Activated T-helper 1 cell treated with anti-CD3 and anti-CD28 coated beads, Interleukin-12 subunit alpha, Interleukin-12 subunit beta, Interleukin-2, Interleukin-4 antibody, amounts not matched to agents 30 ng/mL and 10 ng/mL and 1 ng/mL, durations not matched to agents 14 hours and 24 hours and 36 hours (primary cell): Measurements from ENCODE around the gene ZFHX3. TPM values are rescaled to one million over a fixed set of nuclear protein-coding genes. Genes with fewer than 3 reads are reported as not detected.

Experiments
- DNase-seq: peaks from one replicate; pipeline ENCODE4 v3.0.0; 2021; ENCODE audit warnings: low spot score
- H3K27ac Mint-ChIP-seq: one replicate; pipeline ENCODE4 v1.8.0; 2021; ENCODE audit warnings: mild to moderate bottlenecking, mixed read lengths
- H3K27me3 Mint-ChIP-seq: one replicate; pipeline ENCODE4 v1.8.0; 2022; ENCODE audit warnings: mild to moderate bottlenecking, moderate library complexity, mixed read lengths; ENCODE audit not compliant: insufficient read depth
- H3K36me3 Mint-ChIP-seq: one replicate; pipeline ENCODE4 v1.8.0; 2021; ENCODE audit warnings: low read depth, mixed read lengths
- H3K4me1 Mint-ChIP-seq: one replicate; pipeline ENCODE4 v1.8.0; 2021; ENCODE audit warnings: low read depth, mixed read lengths
- H3K4me3 Mint-ChIP-seq: one replicate; pipeline ENCODE4 v1.8.0; 2021; ENCODE audit warnings: mild to moderate bottlenecking, moderate library complexity, mixed read lengths
- H3K9me3 Mint-ChIP-seq: one replicate; pipeline ENCODE4 v1.8.0; 2021; ENCODE audit warnings: mixed read lengths
- intact Hi-C: fragments of 100-400 bp; cut with micrococcal nuclease; formaldehyde crosslinking; loops from one replicate; pipeline ENCODE4 v1.15.1; 2024
- total RNA-seq: library from RNA; stranded (reverse); gene quantifications from 2 replicates; pipeline ENCODE4 v1.2.3, GENCODE V29; 2022

The ZFHX3 gene
- total RNA-seq, 1 donor from 2014 or later: 0.34 TPM

GRCh38 chr16:72985995-72986394, 61.9 kb downstream of the ZFHX3 start:
- Mint-ChIP-seq H3K27ac (no peak overlapping the region), H3K4me3 (no peak overlapping the region), H3K9me3 (no peaks in the 10 kb centered on the region), H3K27me3 (no peaks in the 10 kb centered on the region), H3K36me3 (no peaks in the 10 kb centered on the region), H3K4me1 (no peaks in the 10 kb centered on the region)
- DNase-seq: no peak
- intact Hi-C loops: no loop called here

- no peaks in the 10 kb centered on the region for H3K4me1 Mint-ChIP-seq
- H3K4me3 Mint-ChIP-seq: no peak overlapping the region
- no peak for DNase-seq
- no peak overlapping the region for H3K27ac Mint-ChIP-seq
- intact Hi-C loops: no loop called here
- no peaks in the 10 kb centered on the region for H3K9me3 Mint-ChIP-seq
- no peaks in the 10 kb centered on the region for H3K36me3 Mint-ChIP-seq
- H3K27me3 Mint-ChIP-seq: no peaks in the 10 kb centered on the region
Observed at GRCh38 chr16:72985148-72985941, 62.6 kb downstream of the ZFHX3 start.

- Mint-ChIP-seq H3K9me3 (no peaks in the 10 kb centered on the region), H3K27ac (no peak overlapping the region), H3K4me3 (no peak overlapping the region), H3K27me3 (no peaks in the 10 kb centered on the region), H3K36me3 (no peaks in the 10 kb centered on the region), H3K4me1 (no peaks in the 10 kb centered on the region)
- intact Hi-C loops: no loop called here
- no peak for DNase-seq
Observed at GRCh38 chr16:72983728-72984350, 64.1 kb downstream of the ZFHX3 start.

- Mint-ChIP-seq H3K9me3 (no peaks in the 10 kb centered on the region), H3K27ac (no peak overlapping the region), H3K4me1 (no peaks in the 10 kb centered on the region), H3K36me3 (no peaks in the 10 kb centered on the region), H3K27me3 (no peaks in the 10 kb centered on the region), H3K4me3 (no peak overlapping the region)
- intact Hi-C loops: no loop called here
- DNase-seq: no peak
Observed at GRCh38 chr16:72983241-72983640, 64.7 kb downstream of the ZFHX3 start.

- Mint-ChIP-seq H3K4me3 (no peak overlapping the region), H3K36me3 (no peaks in the 10 kb centered on the region), H3K27ac (no peak overlapping the region), H3K4me1 (no peaks in the 10 kb centered on the region), H3K27me3 (no peaks in the 10 kb centered on the region), H3K9me3 (no peaks in the 10 kb centered on the region)
- DNase-seq: no peak
- intact Hi-C loops: no loop called here
Observed at GRCh38 chr16:72979974-72980373, 68.0 kb downstream of the ZFHX3 start.

GRCh38 chr16:72978212-72978611, 69.7 kb downstream of the ZFHX3 start:
- Mint-ChIP-seq H3K9me3 (no peaks in the 10 kb centered on the region), H3K27me3 (no peaks in the 10 kb centered on the region), H3K4me1 (no peaks in the 10 kb centered on the region), H3K4me3 (no peak overlapping the region), H3K27ac (no peak overlapping the region), H3K36me3 (no peaks in the 10 kb centered on the region)
- DNase-seq: no peak
- intact Hi-C loops: no loop called here

GRCh38 chr16:72977127-72977526, 70.8 kb downstream of the ZFHX3 start:
- H3K36me3 Mint-ChIP-seq: no peaks in the 10 kb centered on the region
- H3K27me3 Mint-ChIP-seq: no peaks in the 10 kb centered on the region
- no peaks in the 10 kb centered on the region for H3K4me1 Mint-ChIP-seq
- intact Hi-C loops: no loop called here
- H3K9me3 Mint-ChIP-seq: no peaks in the 10 kb centered on the region
- H3K27ac Mint-ChIP-seq: no peak overlapping the region
- DNase-seq: no peak
- no peak overlapping the region for H3K4me3 Mint-ChIP-seq

GRCh38 chr16:72976438-72977064, 71.4 kb downstream of the ZFHX3 start:
- no peak for DNase-seq
- Mint-ChIP-seq H3K27me3 (no peaks in the 10 kb centered on the region), H3K4me1 (no peaks in the 10 kb centered on the region), H3K36me3 (no peaks in the 10 kb centered on the region), H3K27ac (no peak overlapping the region), H3K4me3 (no peak overlapping the region), H3K9me3 (no peaks in the 10 kb centered on the region)
- intact Hi-C loops: no loop called here

- intact Hi-C loops: no loop called here
- H3K4me3 Mint-ChIP-seq: no peak overlapping the region
- H3K4me1 Mint-ChIP-seq: no peaks in the 10 kb centered on the region
- H3K27me3 Mint-ChIP-seq: no peaks in the 10 kb centered on the region
- H3K36me3 Mint-ChIP-seq: no peaks in the 10 kb centered on the region
- no peak for DNase-seq
- no peaks in the 10 kb centered on the region for H3K9me3 Mint-ChIP-seq
- H3K27ac Mint-ChIP-seq: no peak overlapping the region
Observed at GRCh38 chr16:72975809-72976437, 72.0 kb downstream of the ZFHX3 start.

GRCh38 chr16:72974142-72974769, 73.7 kb downstream of the ZFHX3 start:
- H3K36me3 Mint-ChIP-seq: no peaks in the 10 kb centered on the region
- no peak for DNase-seq
- no peak overlapping the region for H3K4me3 Mint-ChIP-seq
- no peak overlapping the region for H3K27ac Mint-ChIP-seq
- intact Hi-C loops: no loop called here
- no peaks in the 10 kb centered on the region for H3K4me1 Mint-ChIP-seq
- no peaks in the 10 kb centered on the region for H3K9me3 Mint-ChIP-seq
- peaks cover 1% of the 10 kb centered on the region for H3K27me3 Mint-ChIP-seq

- Mint-ChIP-seq H3K9me3 (no peaks in the 10 kb centered on the region), H3K4me3 (no peak overlapping the region), H3K27ac (no peak overlapping the region), H3K4me1 (no peaks in the 10 kb centered on the region), H3K27me3 (peaks cover 1% of the 10 kb centered on the region), H3K36me3 (no peaks in the 10 kb centered on the region)
- DNase-seq: no peak
- intact Hi-C loops: no loop called here
Observed at GRCh38 chr16:72972878-72973571, 74.9 kb downstream of the ZFHX3 start.

- no peaks in the 10 kb centered on the region for H3K36me3 Mint-ChIP-seq
- peaks cover 1% of the 10 kb centered on the region for H3K27me3 Mint-ChIP-seq
- DNase-seq: no peak
- no peaks in the 10 kb centered on the region for H3K9me3 Mint-ChIP-seq
- no peak overlapping the region for H3K4me3 Mint-ChIP-seq
- no peak overlapping the region for H3K27ac Mint-ChIP-seq
- intact Hi-C loops: no loop called here
- H3K4me1 Mint-ChIP-seq: no peaks in the 10 kb centered on the region
Observed at GRCh38 chr16:72971370-72971769, 76.6 kb downstream of the ZFHX3 start.
